GM19395 (cell line): ENCODE measurements around the gene SPATS2.

Source experiments
- ATAC-seq: cut with Tn5 transposase; IDR thresholded peaks from one replicate; pipeline ENCODE4 v1.9.1; 2021; ENCODE audit warnings: mild to moderate bottlenecking, moderate library complexity; ENCODE audit not compliant: unreplicated experiment

The SPATS2 gene

DNA sequence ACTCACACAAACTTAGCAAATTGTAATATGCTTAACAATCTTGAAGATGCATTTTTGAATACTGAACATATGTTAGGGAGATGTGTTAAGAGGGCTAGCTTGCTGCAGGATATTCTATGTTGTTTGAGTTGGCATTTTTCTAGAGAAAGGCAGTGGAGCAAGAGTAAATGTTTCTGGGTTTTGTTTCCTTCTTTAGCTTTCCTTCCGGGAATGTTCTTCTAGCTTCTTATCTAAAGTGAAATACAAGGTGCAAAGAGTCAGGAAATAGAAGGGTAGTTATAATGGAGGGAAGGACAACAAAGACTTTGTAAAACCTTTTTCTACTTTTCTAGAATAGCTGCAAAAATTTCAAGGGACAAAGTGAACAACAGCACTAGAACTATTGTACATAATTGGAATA lies 94.0 kb downstream of the SPATS2 start:
- ATAC-seq: no peak

DNA sequence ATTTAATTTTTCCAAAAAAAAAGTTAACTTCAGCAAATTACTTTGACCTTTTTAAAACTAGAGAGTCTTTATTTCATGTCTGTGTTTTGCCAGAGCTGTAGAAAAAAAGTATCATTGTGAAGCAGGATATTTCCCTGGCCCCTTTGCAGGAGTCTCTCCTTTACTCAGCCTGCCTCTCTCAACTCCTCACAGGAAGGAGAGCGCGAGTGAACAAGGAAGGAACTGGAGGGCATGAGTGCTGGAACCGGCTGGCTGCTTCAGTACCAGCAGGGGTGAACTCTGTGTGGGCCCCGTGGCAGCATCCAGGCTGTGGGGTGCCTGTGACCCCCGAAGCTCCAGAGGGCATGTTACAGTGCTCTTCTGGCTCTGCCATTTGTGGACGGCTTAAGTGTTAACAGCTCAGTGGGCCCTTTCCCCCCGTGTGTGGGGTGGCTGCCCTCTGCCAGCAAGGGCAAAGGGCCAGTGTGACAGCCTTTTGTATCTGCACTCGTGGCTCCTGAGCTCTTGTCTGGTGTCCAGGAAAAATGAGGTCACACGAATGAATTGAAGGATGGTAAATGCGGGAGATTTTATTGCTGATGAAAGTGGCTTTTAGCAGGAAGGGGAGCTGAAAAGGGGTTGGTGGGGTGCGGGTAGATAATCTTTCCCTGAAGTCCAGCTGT lies 95.0 kb downstream of the SPATS2 start:
- no peak for ATAC-seq

DNA sequence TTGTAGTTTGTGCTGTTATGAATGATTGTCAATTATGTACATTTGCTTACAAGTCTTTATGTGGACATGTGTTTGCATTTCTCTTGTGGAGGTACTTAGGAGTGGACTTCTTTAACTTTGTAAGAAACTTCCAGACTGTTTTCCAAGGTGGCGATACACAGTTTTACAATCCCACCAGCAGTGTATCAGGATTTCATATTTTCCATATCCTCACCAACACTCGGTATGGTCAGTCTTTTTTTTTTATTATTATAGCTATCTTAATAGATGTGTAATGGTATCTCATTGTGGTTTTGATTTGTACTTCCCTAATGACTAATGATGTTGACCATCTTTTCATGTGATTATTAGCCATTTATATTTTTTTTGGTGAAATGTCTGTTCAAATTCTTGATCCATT lies 97.9 kb downstream of the SPATS2 start:
- no peak for ATAC-seq

DNA sequence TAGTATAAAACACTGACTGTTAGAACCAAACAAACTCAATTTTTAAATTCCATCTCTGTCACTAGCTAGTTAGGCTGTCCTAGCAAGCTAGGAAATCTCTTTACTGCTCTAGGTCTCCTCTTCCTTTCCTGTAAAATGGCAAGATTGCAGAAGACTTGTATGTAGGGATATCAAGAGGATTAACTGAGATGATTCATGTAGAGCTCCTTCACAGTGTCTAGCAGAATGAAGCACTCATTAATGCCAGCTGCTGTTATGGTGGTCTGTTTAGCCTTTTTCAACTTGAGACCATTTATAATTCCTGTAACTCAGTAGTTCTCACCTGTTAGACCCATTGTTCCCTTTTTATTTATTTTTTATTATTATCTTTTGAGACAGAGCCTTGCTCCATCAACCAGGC lies 103.7 kb downstream of the SPATS2 start:
- ATAC-seq: no peak

DNA sequence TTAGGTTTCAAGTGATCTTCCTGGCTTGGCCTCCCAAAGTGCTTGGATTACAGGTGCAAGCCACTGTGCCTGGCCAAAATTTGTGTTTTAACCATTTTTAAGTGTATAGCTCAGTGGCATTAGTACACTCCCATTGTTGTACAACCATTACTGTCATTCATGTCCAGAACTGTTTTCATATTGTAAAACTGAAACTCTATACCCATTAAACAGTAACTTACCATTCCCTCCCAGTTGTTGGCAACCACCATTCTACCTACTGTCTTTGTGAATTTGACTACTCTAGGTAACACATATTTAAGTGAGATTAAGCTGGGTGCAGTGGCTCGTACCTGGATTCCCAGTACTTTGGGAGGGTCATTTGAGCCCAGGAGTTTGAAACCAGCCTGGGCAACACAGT lies 104.3 kb downstream of the SPATS2 start:
- ATAC-seq: no peak

DNA sequence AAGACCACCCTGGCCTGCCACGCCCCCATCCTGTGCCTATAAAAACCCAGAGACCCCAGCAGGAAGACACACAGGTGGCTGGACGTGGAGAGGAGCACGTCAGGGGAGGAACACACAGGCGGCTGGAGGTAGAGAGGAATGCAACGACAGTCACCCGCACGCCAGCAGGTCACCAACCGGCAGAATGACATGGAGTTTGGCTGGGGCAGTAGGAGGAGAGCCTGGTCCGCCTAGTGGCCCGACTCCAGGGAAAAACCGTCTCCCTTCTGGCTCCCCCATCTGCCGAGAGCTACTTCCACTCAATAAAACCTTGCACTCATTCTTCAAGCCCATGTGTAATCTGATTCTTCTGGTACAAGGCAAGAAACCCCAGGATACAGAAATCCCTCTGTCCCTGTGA lies 108.8 kb downstream of the SPATS2 start:
- ATAC-seq: no peak

DNA sequence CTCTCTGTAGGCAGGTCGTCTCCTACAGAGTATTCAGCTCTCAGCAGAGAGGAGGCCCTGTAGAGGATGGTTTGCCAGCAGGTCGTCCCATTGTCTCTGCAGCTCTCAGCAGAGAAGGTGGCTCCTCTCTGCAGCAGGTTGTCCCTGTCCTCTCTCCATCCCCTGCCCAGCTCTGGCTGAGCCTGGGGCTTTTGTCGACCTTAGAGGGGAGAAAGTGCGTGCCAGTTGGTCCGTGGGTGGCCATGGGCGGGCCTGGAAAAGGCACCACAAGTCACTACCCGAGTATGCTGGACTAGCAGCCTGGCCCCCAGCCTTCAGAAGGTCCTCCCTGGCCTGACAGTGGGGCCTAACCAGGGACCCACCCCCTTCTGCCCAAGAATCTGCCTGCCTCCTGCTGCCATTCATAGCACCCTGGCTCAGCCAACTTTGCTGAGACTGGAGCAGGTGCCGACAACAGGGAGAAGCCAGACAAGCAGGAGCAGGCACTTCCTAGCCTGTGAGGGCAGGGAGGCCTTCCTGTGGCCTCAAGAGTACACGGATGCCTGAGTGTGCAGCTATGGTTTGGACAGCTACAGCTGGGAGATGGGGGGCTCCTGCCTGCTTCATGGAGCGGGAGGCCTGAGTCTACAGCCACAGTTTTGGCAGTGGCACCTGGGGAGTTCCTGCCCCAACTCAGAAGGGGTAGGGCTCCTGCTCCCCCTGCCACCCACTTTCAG lies 111.8 kb downstream of the SPATS2 start:
- ATAC-seq: no peak

DNA sequence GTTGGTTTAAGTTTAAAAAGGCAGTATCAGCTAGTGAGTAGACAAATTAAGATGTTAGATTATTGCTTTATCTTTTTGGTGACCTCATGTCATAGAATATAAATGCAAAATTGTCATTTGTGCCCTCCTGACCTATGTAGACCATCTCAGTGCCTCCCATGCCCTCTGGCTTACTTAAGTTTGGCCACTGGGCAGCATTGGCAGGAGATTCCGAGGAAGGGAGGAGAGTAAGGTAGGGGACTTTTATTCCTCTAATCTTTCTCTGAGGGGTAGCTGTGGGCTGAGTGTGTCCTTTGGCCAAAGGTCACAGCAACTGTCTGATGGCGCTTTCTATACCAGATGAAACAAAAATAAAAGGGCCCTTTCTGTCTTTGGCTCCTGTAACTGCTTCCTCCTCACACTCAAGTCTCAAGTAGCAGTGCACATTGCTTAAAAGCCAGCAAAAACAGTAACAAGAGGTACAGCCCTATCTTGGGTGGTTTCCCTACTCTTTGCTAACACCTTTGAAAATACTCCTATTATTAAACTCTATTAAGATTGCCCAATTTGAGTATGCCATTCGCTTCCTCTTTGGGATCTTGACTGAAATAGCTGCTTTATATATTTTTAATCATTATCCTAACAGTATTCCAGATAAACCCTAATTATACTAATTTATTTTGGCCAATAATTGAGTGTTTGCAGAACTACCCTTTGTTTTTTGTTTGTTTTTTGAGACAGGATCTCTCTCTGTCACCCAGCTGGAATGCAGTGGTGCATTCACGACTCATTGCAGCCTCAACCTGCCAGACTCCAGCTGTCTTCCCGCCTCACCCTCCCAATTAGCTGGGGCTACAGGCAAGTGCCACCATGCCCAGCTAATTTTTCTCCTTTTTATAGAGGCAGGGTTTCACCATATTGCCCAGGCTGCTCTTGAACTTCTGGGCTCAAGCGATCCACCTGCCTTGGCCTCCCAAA lies 115.1 kb downstream of the SPATS2 start:
- no peak for ATAC-seq

DNA sequence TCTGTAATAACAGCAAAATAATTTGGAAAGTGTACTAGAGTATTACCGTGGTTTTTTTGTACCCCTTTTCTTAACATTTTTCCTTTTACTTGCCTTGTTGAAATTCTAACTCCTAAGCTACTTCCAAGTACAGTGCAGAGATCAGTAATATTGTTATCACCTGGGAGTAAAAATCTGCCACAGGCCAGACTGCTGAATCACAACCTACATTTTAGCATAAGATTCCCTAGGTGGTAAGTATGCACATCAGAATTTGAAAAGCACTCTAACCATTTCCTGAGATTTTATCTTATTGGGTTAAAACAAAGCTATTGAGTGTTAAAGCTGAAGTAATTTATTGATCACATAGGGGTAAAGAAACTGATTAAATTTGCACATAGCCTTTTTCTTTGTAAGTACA lies 116.4 kb downstream of the SPATS2 start:
- no peak for ATAC-seq

DNA sequence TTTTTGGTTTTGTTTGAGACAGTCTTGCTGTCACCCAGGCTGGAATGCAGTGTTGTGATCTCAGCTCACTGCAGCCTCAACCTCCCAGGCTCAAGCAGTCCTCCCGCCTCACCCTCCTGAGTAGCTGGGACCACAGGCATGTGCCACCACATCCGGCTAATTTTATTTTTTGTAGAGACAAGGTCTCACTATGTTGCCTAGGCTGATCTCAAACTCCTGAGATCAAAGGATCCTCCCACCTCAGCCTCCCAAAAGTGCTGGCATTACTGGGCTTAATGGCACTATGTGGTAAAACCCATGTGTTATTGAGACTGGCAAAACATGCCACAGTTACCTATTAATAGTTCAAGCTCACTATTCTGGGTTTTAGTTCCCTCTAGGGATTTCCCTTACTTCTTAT lies 120.3 kb downstream of the SPATS2 start:
- ATAC-seq: no peak

DNA sequence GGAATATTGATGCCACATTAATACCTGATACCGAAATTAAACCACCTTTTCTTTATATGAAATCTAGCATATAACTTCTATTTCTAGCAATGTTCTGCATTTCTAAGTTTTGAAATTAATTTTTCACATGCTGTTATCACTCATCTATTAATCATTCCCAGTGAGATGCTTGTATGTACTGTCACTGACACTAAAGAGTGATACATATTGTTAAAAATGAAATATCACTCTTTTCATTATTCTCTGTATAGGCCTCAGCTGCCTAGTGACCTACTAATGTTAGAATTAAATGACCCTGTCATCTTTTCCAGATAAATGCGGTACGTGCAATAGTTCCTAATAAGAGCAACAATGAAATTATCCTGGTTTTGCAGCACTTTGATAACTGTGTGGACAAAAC lies 121.9 kb downstream of the SPATS2 start:
- ATAC-seq: no peak

DNA sequence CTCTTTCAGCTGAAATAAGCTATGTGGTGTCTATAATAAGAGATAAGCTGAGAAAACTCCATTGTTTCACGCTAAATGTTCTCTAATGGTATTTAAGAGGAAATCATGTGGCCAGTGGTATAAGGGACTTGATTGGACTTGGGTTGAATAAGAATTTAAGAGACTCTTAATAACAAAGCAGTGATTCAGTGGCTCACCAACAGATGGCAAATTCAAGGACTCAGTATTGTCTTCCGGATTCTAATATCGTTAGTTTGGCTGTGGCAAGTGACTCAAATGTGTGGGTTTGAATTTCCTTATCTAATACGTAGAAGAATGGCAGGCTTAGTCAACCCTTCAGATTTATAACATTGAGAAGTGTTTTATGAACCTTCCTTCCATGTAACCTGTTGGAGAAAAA lies 122.5 kb downstream of the SPATS2 start:
- no peak for ATAC-seq

DNA sequence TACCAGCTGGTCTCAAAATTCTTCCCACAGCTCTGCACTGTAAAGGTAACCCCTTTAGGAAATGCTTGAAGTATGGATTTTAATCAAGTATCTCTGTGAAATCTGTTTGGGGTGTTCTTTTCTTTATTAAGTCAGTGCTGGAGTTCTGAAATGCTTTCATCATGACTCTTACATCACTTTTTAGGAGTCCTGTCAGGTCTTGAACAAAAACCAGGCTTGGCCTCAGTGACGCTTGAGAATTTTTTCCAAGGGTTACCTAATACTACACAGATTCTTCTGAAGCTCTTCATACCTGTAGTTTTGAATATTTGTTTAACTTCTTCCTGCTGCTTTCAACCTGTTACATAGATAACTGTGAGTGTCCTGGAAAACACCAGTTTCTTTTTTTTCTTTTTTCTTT lies 124.6 kb downstream of the SPATS2 start:
- ATAC-seq: no peak

DNA sequence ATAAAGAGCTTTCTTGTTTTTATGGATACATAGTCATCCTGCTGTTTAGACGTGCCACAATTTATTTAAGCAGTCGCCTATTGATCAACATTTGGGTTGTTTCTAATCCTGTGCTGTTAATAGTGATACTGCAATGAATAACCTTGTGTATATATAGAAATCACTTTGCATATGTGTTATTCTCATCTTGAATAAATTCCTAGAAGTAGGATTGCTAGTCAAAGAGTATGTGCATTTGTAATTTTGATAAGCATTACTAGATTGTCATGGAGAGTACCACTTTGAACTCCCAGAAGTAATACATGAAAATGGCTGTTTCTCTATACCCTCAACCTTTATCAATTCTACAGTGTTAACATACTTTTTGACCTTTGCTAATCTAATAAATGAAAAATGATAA lies 126.6 kb downstream of the SPATS2 start:
- ATAC-seq: no peak

DNA sequence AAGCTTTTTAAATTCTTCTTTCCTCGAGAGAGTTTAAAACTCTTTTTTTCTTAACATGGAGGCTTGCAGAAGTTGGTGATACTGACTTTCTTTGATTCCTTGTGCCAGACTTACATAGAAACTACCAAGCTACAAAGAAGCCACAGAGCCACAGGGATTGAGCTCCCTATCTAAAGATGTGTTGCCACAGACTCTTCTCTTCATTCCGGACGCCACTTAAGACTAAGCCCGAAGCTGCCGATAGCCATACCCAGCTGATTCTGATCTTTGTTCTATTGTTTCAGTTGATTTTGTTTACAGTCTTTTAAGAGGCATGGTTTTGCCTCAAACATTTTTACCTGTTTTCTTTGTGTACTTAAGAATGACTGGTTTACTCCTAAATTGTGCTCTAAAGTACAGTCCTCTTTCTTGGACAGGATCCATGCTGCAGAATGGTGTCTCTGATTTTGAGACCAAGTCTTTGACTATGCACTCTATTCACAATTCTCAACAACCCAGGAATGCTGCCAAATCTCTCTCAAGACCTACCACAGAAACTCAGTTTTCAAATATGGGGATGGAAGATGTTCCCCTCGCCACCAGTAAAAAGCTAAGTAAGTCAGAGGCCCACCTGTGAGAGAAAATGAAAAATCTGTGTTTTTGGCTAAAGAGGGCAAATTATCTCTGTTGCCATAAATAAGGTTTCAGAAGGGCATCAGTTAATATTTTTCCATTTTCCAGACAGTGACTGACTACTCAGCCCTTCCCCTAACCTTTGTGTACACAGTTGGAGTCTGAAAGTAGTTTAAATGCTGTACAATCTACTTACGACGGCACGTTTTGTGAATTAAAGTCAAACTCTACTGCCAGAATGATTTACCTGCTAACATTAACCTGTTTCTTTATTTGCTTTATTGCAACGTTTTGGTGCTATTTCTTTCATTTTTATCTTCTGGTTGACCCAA lies 129.4 kb downstream of the SPATS2 start:
- no peak for ATAC-seq

DNA sequence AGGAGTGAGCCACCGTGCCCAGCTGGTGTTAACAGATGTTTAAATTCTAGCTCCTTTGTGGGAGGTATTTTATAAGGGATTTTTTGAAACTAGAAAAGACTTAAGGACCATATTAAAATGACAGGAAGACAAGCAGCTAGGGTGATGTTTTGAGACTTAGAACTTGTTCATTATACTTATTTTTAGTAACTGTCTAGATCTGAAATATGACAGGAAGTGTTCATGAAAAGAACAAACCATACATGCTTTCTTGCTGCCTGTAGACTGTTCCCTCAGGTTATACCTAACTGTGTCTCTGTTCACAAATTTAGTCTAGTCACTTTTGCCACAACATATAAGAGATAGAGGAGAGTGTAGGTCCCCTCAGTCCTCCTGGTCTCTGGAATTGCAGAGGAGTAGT lies 134.6 kb downstream of the SPATS2 start:
- ATAC-seq: no peak

DNA sequence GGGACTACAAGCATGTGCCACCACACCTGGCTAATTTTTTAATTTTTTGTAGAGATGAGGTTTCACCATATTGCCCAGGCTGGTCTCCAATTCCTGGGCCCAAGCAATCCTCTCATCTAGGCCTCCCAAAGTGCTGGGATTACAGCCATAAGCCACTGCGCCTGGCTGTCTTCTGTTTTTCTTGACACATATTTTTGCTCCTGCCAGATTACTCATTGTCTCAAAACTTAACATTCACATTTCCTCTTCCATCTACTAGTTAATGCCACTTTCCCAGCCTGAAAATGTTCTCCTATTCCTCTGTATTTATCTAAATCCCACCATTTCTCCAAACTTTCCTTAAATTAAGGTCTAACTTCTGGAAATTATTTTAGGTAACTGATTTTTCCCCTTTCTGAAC lies 135.3 kb downstream of the SPATS2 start:
- no peak for ATAC-seq

DNA sequence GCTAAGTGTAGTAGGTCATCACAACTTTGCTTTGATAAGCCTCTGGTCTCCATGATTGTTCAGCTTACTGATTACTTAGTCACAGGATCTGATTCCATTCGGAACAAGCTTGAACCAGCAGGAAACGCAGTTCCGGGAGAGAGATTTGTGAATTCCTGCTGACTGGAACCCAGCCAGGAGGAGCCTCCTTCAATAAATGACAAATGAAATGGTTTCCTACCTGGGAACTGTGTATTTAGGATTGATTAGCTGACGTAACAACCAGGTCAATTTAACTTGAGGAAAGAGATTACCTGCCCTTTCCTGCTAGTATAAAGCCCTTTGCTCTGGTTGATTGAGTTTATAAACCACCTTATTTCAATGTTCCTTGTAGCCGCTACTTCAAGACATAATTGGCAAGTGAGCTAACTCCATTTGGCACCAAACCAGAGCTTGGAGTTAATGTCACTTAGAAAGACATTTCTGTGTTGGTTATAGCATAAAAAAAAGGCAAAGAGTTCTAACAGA lies 136.5 kb downstream of the SPATS2 start:
- ATAC-seq: no peak

DNA sequence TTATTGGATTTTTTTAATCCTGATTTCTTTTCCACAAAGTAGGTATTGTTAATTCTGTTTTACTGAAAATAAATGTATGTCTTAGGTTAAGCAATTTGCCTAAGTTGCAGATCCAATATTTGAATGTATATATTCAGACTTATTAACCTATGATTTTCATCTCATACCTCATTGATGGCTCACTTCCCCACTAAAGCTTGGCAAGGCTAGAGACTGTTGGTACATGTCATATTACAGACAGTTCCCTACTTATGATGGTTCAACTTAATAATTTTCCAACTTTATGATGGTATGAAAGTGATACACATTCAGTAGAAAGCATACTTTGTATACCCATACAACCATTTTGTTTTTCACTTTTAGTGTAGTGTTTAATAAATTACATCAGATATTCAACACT lies 138.4 kb downstream of the SPATS2 start:
- no peak for ATAC-seq

DNA sequence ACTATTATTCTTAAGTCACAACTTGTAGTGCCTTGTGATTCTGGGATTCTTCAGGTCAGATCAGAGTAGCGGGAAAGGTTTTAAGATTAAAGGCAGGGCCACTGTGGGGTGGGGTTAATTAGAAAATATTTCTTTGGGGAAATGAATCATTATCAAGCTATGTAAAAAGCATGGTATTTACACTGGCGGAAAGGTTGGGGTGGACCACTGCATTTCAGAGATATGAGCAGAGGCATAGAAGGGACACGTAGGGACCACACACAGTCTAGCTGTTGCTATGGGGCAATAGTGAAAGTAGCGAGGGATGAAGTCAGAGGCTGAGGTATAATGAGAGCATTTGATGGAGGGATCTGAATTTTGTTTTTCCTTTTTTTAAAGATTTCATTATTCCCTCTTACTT lies 139.9 kb downstream of the SPATS2 start:
- no peak for ATAC-seq
